Calu3 (cell line): ENCODE results near the gene NAA15. TPM values are rescaled to one million over a fixed set of nuclear protein-coding genes. Genes with fewer than 3 reads are reported as not detected.
A peak's percentile ranks its signal among the peaks of the same experiment; 100 is the strongest.

Experiments used
- BruUV-seq: library from RNA; stranded (reverse); fragments of 400-500 nt; replicated peaks from 2 replicates; lab custom pipeline; 2021; lab: Mats Ljungman, UMichigan
- CTCF ChIA-PET: fragments of 300-600 bp; sonication (Branson Sonifier 250); formaldehyde crosslinking; loops from one replicate; lab custom pipeline; 2022; ENCODE audit warnings: antibody characterized with exemption; lab: Charles Lee
- DNase-seq: peaks from one replicate; pipeline ENCODE4 v3.0.0; 2022
- H3K27ac Mint-ChIP-seq: one replicate; pipeline ENCODE4 v1.8.0; 2022; ENCODE audit warnings: mixed read lengths; ENCODE audit not compliant: unreplicated experiment
- H3K27me3 Mint-ChIP-seq: one replicate; pipeline ENCODE4 v1.8.0; 2022; ENCODE audit warnings: mixed read lengths; ENCODE audit not compliant: unreplicated experiment
- H3K36me3 Mint-ChIP-seq: one replicate; pipeline ENCODE4 v1.8.0; 2022; ENCODE audit warnings: mild to moderate bottlenecking, moderate library complexity, mixed read lengths; ENCODE audit not compliant: insufficient read depth, unreplicated experiment
- H3K4me1 Mint-ChIP-seq: one replicate; pipeline ENCODE4 v1.8.0; 2022; ENCODE audit warnings: mild to moderate bottlenecking, low read depth, mixed read lengths; ENCODE audit not compliant: unreplicated experiment
- H3K4me3 Mint-ChIP-seq: one replicate; pipeline ENCODE4 v1.8.0; 2022; ENCODE audit warnings: mild to moderate bottlenecking, low read depth, moderate library complexity, mixed read lengths; ENCODE audit not compliant: unreplicated experiment
- H3K9me3 Mint-ChIP-seq: one replicate; pipeline ENCODE4 v1.8.0; 2022; ENCODE audit warnings: low read depth, mixed read lengths; ENCODE audit not compliant: unreplicated experiment
- intact Hi-C: fragments of 100-400 bp; cut with micrococcal nuclease; formaldehyde crosslinking; loops from one replicate; pipeline ENCODE4 v1.10.0; 2022; ENCODE audit not compliant: unreplicated experiment
- total RNA-seq: library from RNA; stranded (reverse); gene quantifications from 2 replicates; pipeline ENCODE4 v1.2.3, GENCODE V29; 2022
- TF ChIP-seq, protein P1 (sequence below): fragments of 200-600 bp; IDR thresholded peaks from one replicate; pipeline ENCODE4 v1.8.0; 2022; ENCODE audit warnings: antibody characterized with exemption; ENCODE audit not compliant: unreplicated experiment

Gene NAA15
- total RNA-seq, 1 experiment from 2014 or later, result 45.2 TPM

DNA sequence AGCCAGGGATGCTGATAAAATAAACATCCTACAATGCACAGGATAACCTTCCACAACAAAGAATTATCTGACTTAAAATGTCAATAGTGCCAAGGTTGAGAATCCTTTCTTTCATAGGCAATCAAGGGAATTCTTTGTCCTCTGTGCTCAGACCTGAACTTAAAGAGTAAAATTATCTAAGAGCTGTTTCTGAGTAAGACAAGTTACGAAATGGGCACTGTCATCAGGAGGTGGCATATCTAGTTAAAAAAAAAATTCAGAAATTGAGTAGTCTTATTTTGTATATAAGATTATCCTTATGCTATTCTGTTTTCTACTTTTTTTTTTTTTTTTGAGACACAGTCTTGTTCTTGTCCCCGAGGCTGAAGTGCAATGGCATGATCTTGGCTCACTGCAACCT is 149.3 kb downstream of the NAA15 start:
- Mint-ChIP-seq H3K36me3 (peaks cover 35% of the 10 kb centered on the region), H3K9me3 (no peaks in the 10 kb centered on the region), H3K4me1 (peaks cover 5% of the 10 kb centered on the region), H3K4me3 (no peak overlapping the region), H3K27me3 (no peaks in the 10 kb centered on the region), H3K27ac (no peak overlapping the region)
- TF ChIP-seq, protein P1, sequence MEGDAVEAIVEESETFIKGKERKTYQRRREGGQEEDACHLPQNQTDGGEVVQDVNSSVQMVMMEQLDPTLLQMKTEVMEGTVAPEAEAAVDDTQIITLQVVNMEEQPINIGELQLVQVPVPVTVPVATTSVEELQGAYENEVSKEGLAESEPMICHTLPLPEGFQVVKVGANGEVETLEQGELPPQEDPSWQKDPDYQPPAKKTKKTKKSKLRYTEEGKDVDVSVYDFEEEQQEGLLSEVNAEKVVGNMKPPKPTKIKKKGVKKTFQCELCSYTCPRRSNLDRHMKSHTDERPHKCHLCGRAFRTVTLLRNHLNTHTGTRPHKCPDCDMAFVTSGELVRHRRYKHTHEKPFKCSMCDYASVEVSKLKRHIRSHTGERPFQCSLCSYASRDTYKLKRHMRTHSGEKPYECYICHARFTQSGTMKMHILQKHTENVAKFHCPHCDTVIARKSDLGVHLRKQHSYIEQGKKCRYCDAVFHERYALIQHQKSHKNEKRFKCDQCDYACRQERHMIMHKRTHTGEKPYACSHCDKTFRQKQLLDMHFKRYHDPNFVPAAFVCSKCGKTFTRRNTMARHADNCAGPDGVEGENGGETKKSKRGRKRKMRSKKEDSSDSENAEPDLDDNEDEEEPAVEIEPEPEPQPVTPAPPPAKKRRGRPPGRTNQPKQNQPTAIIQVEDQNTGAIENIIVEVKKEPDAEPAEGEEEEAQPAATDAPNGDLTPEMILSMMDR, result no peak
- CTCF ChIA-PET, result interaction anchor here (0.7 kb wide), 3 partner anchors 54 to 75 kb away, joined by 3 to 4 read pairs (median 3); no protein-coding TSS in a partner anchor
- BruUV-seq, result no TSS peak
- DNase-seq, result no peak
- intact Hi-C loops, result no loop called here

DNA sequence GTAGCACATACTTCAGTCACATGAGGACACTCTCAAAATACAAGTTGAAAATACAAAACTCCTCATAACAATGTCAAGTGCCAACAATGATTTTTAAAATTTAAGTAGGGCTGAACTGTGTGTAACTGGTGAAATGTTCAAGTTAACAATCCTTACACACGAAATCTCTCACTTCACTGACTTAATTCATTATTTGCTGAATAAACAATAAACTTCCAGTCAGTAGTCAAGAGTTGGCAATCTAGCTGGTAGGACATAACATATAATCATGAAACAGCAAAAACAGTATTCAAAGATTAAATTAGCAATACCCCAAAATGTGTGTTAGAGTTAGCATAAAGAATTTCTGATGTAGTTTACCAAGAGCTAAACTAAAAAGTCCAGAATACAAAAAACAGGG is 150.7 kb downstream of the NAA15 start:
- CTCF ChIA-PET, result no interaction called here
- H3K27ac Mint-ChIP-seq, result no peak overlapping the region
- intact Hi-C loops, result no loop called here

DNA sequence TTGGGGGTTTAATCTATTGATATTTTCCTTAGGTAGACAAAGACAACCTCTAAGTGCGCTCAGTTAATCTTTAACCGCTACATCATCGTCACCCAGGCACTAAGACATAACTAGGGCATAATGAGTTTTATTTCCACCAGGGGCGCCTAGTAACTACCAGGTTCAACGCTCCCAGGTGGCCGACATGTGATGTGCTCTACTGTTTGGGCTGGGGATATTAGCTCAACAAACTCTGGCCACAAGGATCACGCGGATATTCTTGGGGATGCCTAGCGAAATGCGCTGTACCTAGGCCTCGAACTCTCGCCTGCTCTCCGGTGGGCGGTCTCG is 151.7 kb downstream of the NAA15 start:
- no TSS peak for BruUV-seq
- intact Hi-C loops, result no loop called here
- H3K36me3 Mint-ChIP-seq, result peaks cover 38% of the 10 kb centered on the region
- no peaks in the 10 kb centered on the region for H3K27me3 Mint-ChIP-seq
- no peaks in the 10 kb centered on the region for H3K9me3 Mint-ChIP-seq
- H3K4me3 Mint-ChIP-seq, result peak overlapping the region; percentile 96
- H3K27ac Mint-ChIP-seq, result peak overlapping the region; percentile 94
- CTCF ChIA-PET, result interaction anchor here (1.3 kb wide), 1 partner anchor 44 kb away, joined by 3 read pairs; no protein-coding TSS in a partner anchor
- TF ChIP-seq, protein P1, result peak; percentile 31
- DNase-seq, result peak; percentile 60
- peaks cover 29% of the 10 kb centered on the region for H3K4me1 Mint-ChIP-seq

More for the DNA sequence above, 150.7 kb downstream of the NAA15 start:
- no peak for DNase-seq
- H3K27me3 Mint-ChIP-seq, result no peaks in the 10 kb centered on the region
- no peaks in the 10 kb centered on the region for H3K9me3 Mint-ChIP-seq
- BruUV-seq, result no TSS peak
- peaks cover 19% of the 10 kb centered on the region for H3K4me1 Mint-ChIP-seq
- TF ChIP-seq, protein P1, result no peak
- peak overlapping the region; percentile 96 for H3K4me3 Mint-ChIP-seq
- H3K36me3 Mint-ChIP-seq, result peaks cover 42% of the 10 kb centered on the region

GRCh38 chr4:139453371-139454110 is 152.2 kb downstream of the NAA15 start:
- peaks cover 38% of the 10 kb centered on the region for H3K36me3 Mint-ChIP-seq
- peak overlapping the region; percentile 96 for H3K4me3 Mint-ChIP-seq
- peak overlapping the region; percentile 94 for H3K27ac Mint-ChIP-seq
- no TSS peak for BruUV-seq
- H3K27me3 Mint-ChIP-seq, result no peaks in the 10 kb centered on the region
- peaks cover 34% of the 10 kb centered on the region for H3K4me1 Mint-ChIP-seq
- DNase-seq, result peak; percentile 93
- intact Hi-C loops, result no loop called here
- H3K9me3 Mint-ChIP-seq, result no peaks in the 10 kb centered on the region
- CTCF ChIA-PET, result interaction anchor here (1.3 kb wide), 1 partner anchor 44 kb away, joined by 3 read pairs; no protein-coding TSS in a partner anchor
- TF ChIP-seq, protein P1, result peak; percentile 11
